ENCODE results near the gene TSPAN18.

TSPAN18 gene

DNA sequence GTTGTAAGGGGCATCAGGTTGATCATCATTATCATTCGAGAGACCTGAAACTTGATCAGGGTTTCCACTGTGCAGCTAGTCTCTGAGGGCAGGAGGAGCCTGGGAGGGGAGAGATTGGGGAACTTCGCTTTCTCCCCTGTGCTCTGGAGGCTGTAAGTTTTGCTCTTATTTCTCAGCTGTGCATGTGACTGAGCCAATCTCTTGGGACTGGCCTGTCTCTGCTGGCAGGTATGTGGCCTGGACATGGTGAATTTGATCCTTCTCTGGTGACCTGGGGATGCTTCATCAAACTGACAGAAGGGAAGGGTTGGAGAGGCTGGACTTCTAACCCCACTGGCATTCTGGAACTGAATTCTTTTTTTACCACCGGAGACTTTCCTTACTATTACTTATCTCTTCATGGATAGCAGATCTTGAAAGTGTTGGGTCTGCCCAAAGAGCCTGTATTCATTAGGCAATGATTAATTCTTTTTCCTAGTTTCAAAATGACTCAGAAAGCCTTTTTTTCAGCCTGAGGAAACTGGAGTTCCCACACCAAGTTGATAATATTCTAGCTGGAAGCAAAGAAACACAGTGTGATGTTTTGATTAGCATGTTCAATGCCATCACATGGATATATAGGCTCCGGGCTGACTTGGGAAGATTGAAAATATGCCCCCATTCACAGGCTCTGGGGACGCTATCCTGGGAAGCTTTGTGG is 36.5 kb downstream of the TSPAN18 start:
- no peak for DNase-seq

DNA sequence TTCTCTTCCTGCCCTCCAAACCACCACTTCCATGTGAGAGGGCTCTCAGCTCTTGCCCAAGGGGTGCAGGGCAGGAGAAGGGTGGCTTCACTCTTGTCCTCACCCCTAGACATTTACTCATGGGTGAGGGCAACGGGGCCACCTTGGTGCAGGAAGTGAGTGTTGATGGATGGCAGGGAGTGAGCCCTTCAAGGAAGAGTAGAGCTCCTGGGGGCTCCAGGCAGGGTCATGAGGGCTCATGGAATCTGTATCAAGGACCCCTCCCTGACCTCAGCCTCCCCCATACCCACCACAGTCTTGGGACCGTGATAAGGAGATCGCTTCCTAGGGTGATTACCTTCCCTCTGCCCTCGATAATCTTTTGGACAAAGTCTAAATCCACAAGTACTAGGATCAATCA is 37.8 kb downstream of the TSPAN18 start:
- no peak for DNase-seq

DNA sequence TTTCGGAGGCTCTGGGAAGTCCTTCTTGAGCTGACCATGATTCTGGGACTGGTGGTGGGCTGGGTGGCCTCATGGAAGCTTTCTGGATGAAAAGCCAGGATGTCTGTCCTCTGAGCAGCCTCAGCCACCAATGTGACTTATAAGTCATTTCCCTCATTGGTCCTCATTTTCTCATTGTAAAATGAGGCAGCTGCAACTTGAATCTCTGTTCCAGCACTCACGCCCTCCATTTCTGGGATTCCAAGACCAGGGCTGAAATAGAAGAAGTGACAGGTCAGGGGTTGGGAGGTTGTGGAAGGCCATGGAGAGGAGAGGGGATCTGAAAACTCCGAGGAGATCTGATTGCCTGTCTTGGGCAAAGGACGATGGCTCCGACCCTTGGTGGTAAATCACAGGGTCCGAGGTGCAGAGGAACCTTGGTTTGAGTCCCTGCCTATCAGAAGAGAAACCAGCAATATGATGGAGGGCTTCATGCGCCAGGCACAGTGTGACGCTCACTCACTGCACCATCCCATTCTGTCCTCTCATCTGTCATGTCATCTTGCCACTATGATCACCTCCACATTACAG is 38.3 kb downstream of the TSPAN18 start:
- DNase-seq = no peak

DNA sequence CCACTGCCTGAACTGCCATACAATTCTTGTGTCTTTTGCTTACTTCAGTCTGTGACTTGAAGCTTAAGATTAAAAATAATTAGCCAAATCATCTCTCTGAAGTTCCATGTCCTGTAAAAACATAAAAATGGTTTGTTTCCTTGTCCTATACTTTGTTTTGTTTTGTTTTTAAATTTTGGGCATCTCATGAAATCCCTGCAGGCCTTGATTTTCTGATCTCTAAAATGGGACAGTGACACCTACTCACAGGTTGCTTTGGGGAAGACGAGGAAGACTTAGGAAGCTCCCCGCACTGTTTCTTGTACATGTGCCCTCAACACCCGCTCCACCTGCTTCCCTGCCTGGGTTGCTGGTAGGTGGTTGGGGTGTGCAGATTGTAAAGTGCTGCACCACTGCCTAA is 38.9 kb downstream of the TSPAN18 start:
- no peak for DNase-seq

DNA sequence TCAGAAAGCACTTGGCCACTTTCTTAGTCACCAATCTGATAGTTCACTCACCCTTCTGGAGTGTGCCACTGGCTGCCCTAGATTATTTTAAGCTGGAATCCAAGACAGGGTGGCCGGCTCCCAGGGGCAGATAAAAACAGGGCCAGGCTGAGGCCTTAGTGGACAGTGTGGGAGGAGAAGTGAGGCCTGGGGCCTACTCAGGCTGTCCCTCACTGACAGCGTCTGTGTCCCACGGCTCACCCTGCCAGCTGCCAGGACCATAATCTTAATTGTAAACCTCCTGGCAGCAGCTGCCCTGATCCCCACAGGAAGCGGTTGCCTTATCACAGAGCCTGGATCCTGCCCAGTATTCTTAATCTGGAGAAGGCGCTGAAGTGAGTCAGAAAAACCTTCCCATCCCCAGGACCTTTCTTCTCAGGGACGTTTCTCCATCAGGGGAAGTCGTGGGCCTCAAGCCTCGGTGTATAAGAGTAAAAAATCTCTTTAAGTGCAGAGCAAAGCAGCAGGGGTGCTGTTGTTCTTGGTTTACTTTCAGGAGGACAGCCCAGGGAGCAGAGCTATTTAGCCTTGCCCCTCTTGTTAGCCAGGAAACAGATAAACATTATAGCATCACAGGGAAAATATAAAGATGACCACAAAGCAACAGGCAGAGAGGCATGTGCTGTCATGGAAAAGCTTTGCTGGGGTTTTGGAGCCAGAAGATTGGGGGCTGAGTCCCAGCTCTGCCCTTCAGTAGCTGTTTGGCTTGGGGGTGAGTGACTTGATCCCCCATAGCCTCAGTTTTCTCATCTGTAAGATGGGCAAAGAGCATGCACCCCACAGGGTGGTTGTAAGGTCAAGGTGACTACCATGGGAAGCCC is 39.6 kb downstream of the TSPAN18 start:
- no peak for DNase-seq

DNA sequence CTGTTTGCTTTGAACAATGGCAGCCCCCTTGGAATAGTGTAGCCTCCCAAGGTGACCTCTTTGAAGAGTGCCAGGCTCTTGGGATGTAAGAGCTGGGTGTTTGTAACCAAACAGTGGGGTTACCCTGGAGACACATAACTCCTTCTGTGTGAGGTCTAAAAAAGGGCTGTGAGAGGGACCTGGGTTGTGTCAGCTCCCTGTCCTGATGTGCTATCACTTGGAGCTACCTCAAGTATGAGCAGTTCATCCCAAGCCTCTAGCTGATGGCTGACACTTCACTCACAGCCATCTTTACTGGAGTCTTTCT is 40.2 kb downstream of the TSPAN18 start:
- DNase-seq = no peak

DNA sequence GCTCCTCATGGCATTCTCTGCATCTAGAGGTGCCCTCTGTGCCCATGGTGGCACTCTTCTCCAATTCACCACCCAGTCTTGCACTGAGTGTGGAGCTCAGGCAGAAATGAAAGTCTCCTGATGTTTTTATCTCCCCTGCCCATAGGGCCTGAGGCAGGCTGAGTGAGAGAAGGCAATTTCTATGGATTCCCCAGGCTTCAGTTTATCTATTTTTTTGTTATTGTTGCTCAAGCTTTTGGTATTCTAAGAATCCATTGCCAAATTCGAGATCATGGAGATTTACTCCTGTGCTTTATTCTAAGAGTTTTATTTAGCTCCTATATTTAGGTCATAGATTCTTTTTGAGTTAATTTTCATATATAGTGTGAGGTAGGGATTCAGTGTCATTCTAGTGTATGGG is 40.7 kb downstream of the TSPAN18 start:
- DNase-seq = no peak

DNA sequence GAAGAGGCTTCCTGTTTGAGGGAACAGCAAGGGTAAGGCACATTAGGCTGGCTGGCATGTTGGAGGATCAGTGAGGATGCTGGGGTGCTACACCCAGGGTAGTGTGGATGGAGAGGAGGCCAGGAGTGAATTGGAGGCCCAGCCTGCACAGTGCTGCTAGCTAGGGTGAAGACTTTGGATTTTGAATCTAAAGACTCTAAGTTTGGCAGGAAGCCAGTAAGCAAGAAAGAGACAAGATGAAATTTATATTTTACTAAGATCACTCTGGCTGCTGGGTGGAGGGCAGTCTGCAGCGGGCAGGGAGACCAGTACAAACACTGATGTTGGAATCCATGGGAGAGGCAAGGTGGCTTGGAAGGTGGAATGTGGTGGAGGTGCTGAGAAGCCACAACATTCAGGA is 43.6 kb downstream of the TSPAN18 start:
- no peak for DNase-seq

DNA sequence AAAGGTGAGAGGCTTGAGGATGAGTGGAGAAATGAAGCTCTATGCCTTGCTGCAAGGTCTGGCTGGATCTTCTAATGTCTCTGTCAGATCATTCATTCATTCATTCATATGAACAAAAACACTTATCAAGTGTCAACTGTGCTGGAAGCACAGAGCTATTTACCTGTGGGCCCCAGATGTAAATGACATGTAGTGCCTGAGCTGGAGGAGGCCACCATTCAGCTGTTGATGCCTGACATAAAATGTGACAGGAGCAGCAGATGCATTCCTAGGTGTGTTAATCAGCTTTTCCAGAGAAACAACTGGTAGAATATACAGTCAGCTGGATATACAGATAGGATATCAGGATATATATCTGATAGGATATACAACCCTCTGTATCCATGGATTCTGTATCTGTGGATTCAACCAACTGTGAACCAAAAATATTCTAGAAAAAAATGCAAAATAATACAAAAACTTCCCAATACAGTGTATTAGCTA is 44.5 kb downstream of the TSPAN18 start:
- DNase-seq = no peak

DNA sequence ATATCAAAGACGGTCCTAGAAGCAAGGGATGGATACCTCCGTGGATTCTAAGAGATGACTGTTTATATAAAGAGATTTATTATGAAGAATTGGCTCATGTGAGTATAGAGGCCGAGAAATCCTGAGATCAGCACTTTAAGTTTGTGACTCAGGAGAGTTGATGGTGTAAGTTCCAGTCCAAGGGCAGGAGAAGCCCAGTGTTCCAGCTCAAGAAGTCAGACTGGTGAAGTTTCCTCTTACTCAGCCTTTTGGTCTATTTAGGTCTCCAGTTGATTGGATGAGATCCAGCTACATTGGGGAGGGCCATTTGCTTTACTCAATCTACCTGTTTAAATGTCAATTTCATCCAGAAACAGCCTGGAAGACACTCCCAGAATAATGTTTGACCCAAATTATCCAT is 45.1 kb downstream of the TSPAN18 start:
- DNase-seq = no peak

DNA sequence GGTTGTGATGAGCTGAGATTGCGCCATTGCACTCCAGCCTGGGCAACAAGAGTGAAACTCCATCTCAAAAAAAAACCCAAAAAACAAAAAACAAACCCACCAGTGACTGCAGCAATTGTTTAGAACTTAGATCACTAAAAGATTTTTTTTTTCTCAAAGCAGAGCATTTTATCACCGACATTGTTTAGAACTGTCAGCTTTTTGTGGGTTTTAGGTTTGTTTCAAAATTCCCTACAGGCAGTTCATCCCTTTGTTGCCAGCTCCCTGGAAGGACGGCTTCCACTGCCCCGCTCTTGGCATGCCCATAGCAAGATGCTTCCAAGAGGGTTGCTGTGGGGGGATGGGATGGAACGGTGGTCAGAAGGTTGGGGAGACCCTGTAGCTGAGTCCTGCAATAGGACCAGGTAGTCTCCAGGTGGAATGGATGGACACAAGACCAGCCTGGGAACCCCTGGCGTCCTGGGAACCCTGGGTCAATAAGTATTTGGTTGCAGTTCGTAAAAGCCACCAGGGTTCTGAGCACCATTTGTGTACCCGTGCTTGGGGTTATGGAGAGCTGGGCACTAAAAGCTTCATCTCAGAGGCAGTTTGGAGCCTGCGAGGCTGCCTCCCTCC is 46.7 kb downstream of the TSPAN18 start:
- DNase-seq = no peak

DNA sequence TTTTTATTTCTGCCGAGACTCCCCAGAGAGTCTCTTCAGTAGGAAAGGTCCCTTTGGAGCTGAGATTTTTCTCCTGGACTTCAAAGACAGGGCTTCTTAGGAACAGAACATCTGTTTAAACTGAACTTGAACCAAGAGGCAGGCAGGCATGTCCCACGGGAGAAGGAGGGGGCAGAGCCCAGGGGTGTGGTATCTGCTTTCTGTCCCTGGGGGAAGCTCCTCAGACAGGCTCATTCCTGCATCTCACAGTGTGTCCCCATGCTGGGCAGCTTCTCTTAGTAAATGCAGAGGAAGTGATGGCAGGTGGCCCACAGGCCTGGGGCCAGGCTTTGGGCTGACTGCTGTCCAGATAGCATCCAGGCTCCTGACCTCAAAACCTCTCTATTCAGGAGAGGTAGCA is 47.3 kb downstream of the TSPAN18 start:
- DNase-seq = no peak

DNA sequence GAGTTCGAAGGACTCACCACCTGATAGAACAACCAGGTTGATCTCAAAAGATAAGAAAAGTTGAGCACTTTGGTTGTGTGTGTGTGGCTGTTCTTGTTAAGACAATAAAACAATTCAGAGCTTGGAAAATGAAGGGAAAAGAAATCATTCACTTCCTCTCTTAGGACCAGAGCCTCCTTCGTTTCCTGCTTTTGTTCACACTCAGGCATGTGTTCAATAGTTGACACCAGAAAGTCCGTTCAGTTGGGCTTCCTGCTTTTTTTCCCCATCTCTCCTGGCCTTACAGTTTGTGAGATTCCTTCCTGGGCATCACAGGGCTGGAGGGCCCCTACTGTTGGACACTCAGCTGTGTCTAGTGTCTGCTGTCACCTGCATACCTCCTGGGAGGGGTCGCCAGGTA is 48.0 kb downstream of the TSPAN18 start:
- no peak for DNase-seq

DNA sequence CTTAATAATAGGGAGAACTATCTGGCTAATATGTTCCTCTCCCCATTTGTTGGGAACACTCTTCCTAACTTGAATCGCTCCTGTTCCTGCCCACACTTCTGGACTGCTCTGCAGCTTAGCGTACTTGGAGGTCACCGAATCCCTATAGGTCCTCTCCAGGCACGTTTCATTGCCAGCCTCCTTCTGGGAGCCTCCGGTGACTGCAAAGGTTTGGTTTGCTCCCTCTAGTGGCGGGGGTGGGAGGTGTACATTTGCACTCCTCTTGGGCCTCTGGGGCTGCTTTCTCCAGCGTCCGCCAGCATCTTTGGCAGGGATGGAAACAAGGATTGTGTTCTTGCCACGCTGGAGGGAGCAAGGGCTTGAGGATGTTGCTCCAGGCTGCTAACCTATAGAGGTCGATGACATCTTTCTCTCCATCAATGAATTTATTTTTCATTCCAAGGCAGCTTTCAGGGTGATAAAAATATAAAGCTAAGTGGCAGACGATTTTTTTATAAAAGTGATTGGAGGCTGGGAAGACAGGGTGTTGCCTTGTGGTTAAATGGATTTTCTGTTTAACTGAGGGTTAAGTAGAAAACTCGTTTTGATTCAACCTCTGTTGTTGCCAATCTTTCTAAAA is 48.7 kb downstream of the TSPAN18 start:
- no peak for DNase-seq

DNA sequence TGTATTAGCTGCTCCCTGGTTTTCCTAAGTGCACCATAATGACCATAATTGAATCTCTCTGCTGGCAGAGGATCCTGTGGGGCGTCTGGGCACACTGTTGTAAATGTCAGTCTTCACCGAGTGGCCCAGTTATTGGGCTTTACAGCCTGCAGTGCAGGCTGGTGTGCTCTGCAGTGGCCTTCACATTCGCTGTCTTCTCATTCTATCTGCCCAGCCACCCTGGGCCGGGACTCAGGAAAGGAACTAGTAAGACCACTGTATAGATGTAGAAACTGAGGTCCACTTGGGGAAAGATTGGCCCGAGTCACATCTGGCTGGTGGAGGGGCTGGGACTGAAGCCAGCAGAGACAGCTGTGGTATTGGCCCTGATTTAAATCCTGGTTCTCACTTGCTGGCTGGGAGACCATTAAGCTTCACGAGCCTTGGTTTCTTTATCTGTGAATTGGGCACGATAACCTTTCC is 49.3 kb downstream of the TSPAN18 start:
- DNase-seq = no peak

DNA sequence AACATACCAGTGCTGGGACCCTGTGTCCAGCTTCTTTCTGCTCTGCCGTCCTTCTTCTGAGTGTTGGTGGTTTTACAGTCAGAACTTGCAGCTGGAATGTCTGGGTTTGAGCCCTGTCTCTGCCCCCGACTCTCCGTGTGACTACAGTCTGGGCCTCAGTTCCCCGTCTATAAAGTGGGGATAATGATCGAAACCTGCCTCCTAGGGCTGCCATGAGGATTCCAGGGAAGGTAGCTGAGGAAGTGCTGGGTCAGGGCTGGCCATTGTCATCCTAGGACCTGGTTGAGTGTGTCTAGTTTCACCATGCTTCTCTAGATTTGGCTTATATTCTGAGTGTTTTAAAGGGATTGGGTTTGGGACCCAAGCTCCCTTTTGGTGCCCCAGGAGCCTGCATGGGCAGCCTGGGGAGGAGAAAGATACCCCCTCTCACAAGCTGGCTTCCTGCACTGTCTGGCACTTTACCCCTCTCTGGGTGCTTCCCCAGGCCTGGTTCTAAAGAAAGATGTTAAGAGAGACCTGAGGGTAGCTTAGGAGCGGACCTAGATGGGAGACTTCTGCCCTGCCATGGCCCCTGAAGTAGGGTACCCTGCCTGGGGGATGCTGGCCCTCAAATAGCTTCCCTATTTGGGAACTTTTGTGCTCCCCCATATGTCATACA is 49.9 kb downstream of the TSPAN18 start:
- DNase-seq = no peak

DNA sequence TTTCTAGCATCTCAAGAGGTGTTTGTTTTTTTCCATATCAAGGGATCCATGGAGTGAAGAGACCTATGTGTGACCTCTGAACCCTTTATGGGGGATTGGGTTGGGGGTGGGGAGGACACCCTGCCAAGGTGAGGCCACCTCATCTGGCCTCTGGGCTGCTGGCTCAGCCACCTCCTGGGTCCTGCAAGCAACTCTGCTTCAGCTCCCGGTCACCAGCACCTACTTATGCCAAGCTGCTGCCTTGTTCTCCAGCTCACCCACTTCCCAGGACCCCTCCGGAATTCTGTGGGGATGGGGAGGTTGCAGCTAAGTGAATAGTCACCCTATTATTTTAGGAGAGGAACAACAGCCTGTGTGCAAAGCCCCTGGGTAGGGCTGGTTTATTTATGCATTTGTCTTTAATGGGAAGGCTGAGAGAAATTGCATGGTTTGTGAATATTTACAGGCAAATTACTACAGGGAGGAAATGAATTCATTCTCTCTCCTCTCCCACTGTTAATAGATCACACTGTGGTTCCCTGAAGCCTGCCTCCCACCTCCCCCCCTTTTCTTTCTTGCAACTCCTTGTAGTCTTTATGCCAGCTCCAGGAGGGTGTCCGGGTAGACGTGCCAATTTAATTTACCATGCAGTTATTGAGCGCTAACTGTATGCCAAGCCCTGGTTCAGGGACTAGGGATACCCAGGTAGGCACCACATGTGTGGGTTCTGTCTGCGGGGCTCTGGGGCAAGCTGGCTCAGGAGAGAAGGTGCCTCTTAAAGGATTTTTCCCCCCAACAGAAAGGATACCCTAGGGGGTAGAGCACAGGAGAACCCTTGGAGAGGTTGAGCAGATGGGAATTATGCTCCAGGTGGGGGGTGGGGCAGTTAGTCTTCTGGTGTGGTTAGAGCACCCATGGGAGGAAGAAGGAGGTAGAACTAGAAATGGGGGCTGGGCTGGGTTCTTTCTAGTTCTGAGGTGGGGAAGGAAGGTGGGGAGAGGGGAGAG is 50.7 kb downstream of the TSPAN18 start:
- no peak for DNase-seq

DNA sequence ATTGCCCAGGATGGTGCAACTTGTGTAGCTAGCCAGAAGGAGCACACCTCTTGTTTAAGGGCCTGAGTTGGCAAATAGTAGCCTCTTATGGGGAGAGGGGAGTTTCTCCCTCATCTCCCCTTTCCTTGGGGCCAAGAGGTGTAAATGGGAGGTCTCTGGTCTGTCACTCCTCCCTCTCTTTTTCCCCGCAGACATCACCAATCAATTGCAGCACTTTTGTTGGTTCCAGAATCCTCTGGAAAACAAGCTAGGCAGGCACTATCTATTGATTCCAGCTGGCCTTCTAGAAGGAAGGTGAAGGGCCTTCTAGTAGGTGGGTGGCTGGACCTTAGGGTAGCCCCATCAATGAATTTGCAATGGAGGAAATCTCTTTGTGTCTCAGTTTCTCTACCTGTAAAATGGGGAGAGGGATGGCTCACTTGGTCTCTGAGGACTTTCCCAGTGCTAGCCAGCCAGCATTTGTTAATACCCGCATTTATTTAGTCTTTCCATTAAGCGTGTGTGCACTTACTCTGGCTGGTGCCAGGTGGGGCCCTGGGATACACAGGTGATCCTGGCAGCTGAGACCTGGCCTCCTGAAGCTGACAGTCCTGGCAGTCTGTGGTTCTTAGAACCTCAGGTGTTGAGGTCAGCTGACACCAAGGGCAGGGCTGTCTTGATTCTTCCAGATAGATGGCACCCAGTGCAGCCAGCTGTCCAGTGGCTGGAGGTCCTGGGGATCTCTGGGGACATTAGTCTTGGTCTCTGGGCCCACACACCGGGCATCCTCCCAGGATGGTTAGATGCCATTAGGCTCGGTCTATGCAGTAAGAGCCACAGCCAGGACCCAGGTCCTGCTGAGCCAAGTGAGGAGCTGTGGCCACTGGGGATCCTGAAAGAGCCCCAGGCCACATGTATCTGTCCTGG is 51.7 kb downstream of the TSPAN18 start:
- no peak for DNase-seq

DNA sequence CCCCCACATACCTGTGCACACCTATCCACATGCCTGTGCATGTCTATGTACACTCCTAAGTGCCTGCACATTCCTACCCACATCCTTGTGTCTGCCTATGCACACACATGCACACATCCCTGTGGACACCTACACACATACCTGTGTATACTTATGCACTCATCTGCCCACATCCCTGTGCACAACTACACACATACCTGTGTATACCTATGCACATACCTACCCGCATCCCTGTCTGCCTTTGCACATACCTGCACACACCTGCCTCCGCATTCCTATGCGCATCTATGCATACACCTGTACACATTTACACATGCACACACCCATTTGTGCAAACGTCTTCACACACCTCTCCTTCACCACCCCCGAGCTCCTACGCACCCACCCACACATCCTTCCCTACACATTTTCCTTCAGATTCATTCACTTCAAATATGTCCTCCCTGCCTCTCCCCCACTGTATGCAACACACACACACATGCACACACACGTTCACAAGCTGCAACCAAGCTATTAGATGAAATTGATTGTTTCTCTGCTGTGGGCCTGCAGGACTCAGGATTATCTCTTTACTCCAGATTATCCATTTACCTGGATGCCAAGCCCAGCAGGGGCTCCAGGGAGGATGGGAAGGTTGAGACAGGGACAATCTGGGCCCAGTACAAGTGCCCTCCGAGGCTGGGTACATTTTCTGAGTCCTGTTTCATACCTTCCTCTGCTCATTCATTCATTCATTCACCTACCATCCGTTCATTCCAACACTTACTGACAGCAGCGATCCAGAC is 53.2 kb downstream of the TSPAN18 start:
- no peak for DNase-seq
